GM23248 (cell line): Measurements from ENCODE around the gene C1QTNF1. TPM values are rescaled to one million over a fixed set of nuclear protein-coding genes. Genes with fewer than 3 reads are reported as not detected.
"Not testable (repeated sequence)": the region's sequence is repeated elsewhere in the genome, so short reads cannot be mapped to it uniquely, and the experiment has no call there.

ENCODE experiments used
- DNase-seq: peaks from one replicate; pipeline ENCODE4 v3.0.0-alpha.2; 2015
- H2AFZ ChIP-seq: fragments of 200-600 bp; sonication (generic); 2 replicates; pipeline ENCODE4 v1.6.1; 2016; ENCODE audit warnings: antibody characterized with exemption
- H3F3A ChIP-seq: fragments of 200-600 bp; sonication (generic); 2 replicates; pipeline ENCODE4 v1.6.1; 2016; ENCODE audit warnings: mild to moderate bottlenecking, antibody characterized with exemption, mixed run types; ENCODE audit not compliant: insufficient read depth
- H3K27ac ChIP-seq: fragments of 200-600 bp; sonication (generic); 2 replicates; pipeline ENCODE4 v1.5.1; 2016; ENCODE audit warnings: mild to moderate bottlenecking
- H3K27me3 ChIP-seq: fragments of 200-600 bp; sonication (generic); replicated peaks from 2 replicates; pipeline ENCODE4 v1.6.1; 2016; ENCODE audit warnings: mild to moderate bottlenecking; ENCODE audit not compliant: insufficient read depth
- H3K36me3 ChIP-seq: fragments of 200-600 bp; sonication (generic); 2 replicates; pipeline ENCODE4 v1.6.1; 2016; ENCODE audit warnings: low read depth, mild to moderate bottlenecking
- H3K4me1 ChIP-seq: fragments of 200-600 bp; sonication (generic); 2 replicates; pipeline ENCODE4 v1.6.1; 2016; ENCODE audit warnings: mild to moderate bottlenecking; ENCODE audit not compliant: insufficient read depth
- H3K4me2 ChIP-seq: fragments of 200-600 bp; sonication (generic); one replicate; pipeline ENCODE4 v1.6.1; 2016; ENCODE audit warnings: mild to moderate bottlenecking; ENCODE audit not compliant: unreplicated experiment
- H3K4me3 ChIP-seq: fragments of 200-600 bp; sonication (generic); 2 replicates; pipeline ENCODE4 v1.5.1; 2016; ENCODE audit warnings: mild to moderate bottlenecking
- H3K79me2 ChIP-seq: fragments of 200-600 bp; sonication (generic); 2 replicates; pipeline ENCODE4 v1.6.1; 2016; ENCODE audit warnings: mild to moderate bottlenecking; ENCODE audit not compliant: insufficient read depth
- H3K9ac ChIP-seq: fragments of 200-600 bp; sonication (generic); 2 replicates; pipeline ENCODE4 v1.6.1; 2016; ENCODE audit warnings: mild to moderate bottlenecking
- H3K9me2 ChIP-seq: fragments of 200-600 bp; sonication (generic); 2 replicates; pipeline ENCODE4 v1.6.1; 2016; ENCODE audit warnings: mixed run types, mild to moderate bottlenecking, moderate library complexity; ENCODE audit not compliant: insufficient read depth
- H3K9me3 ChIP-seq: fragments of 200-600 bp; sonication (generic); one replicate; pipeline ENCODE4 v1.6.1; 2017; ENCODE audit warnings: low read depth
- H4K20me1 ChIP-seq: fragments of 200-600 bp; sonication (generic); 2 replicates; pipeline ENCODE4 v1.6.0; 2016; ENCODE audit not compliant: insufficient read depth
- EZH2 ChIP-seq: fragments of 200-600 bp; sonication (generic); IDR thresholded peaks from 2 replicates; pipeline ENCODE4 v1.6.1; 2018; ENCODE audit warnings: antibody characterized with exemption, mild to moderate bottlenecking; ENCODE audit not compliant: insufficient read depth, poor library complexity, severe bottlenecking
- EZH2phosphoT487 ChIP-seq: fragments of 200-600 bp; sonication (generic); IDR thresholded peaks from 2 replicates; pipeline ENCODE4 v1.6.1; 2018; ENCODE audit warnings: antibody characterized with exemption, moderate library complexity, mild to moderate bottlenecking, low read depth; ENCODE audit not compliant: insufficient read depth
- WGBS, 2 experiments: methylation state at CpG; one replicate each; pipeline ENCODE4 v1.1.6; 2015 to 2017; ENCODE audit warnings: low lambda C conversion rate in 2 of 2, low coverage in 1 of 2; ENCODE audit errors: missing lambda C conversion rate in 2 of 2; 5-methylcytosine and 5-hydroxymethylcytosine counted together
- in situ Hi-C: fragments of 300-500 bp; cut with MboI; formaldehyde crosslinking; loops from 2 replicates; pipeline ENCODE4 v1.15.0; 2020
- polyA plus RNA-seq: library from polyadenylated mRNA; unstranded; fragments of >200 nt; fragmentation: Nextera tagmentation; extraction: Ambion mirVana; gene quantifications from 2 replicates; pipeline ENCODE4 v1.2.1, GENCODE V29; 2016
- total RNA-seq: library from RNA; depleted of rRNA; stranded (reverse); fragments of >200 nt; shearing (Covaris generic); gene quantifications from 2 replicates; pipeline ENCODE4 v1.2.3, GENCODE V29; 2014

The C1QTNF1 gene
- total and polyA plus RNA-seq, 2 experiments from 2014 or later: 6.1 to 12.2 TPM

DNA sequence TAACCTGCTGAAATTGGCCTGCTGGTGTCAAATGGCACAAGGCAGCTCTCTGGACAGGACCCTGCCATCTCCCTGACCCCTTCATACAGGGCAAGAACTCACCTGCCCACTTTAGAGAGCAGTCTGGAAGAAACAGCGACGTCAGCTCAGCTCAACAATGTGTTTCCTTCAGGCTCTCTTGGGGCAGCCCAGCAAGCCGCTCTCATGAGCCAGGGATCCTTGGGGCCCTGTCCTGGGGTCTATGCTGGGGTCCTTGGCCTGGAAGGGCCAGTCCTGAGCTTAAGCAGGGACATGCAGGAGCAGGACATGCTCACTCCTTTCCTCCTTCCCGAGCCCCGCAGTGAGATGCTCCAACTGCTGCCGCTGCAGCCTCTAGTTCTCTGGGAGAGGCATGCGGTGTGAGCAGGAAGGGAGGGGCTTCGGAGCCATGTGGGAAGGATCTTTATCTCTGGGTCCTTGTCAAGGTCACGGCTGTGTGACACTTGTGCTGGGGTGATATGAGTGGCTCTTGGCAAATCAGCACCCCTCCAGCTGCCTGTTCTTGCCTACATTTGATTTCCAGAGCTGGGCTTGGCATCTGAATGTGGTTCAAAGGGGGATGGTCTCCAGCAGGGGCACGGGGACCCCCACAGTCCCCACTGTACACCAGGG, 3.4 kb downstream of the C1QTNF1 start:
- Histone ChIP-seq H3K4me3 (0 out of 2 replicates have a peak overlapping the region, but pooled peaks have one; percentile 34), H3K4me2 (peak overlapping the region; percentile 56), H3K27ac (no peak overlapping the region), H3K27me3 (no peaks in the 10 kb centered on the region), H3K79me2 (no peaks in the 10 kb centered on the region), H3K9ac (0 out of 2 replicates have a peak overlapping the region, but pooled peaks have one; percentile 1), H3K9me2 (no peaks in the 10 kb centered on the region), H3K36me3 (no peaks in the 10 kb centered on the region), H2AFZ (no peak overlapping the region), H3K4me1 (peaks cover 39% of the 10 kb centered on the region), H3K9me3 (no peaks in the 10 kb centered on the region), H4K20me1 (no peaks in the 10 kb centered on the region), H3F3A (0 out of 2 replicates have a peak, but pooled peaks cover 4% of the 10 kb centered on the region)
- WGBS, 2 experiments: 15 to 21% methylated on average over 10 of the region's 10 CpGs
- TF ChIP-seq EZH2phosphoT487: no peak
- TF ChIP-seq EZH2: no peak
- DNase-seq: peak; percentile 43
- in situ Hi-C loops: no loop called here

DNA sequence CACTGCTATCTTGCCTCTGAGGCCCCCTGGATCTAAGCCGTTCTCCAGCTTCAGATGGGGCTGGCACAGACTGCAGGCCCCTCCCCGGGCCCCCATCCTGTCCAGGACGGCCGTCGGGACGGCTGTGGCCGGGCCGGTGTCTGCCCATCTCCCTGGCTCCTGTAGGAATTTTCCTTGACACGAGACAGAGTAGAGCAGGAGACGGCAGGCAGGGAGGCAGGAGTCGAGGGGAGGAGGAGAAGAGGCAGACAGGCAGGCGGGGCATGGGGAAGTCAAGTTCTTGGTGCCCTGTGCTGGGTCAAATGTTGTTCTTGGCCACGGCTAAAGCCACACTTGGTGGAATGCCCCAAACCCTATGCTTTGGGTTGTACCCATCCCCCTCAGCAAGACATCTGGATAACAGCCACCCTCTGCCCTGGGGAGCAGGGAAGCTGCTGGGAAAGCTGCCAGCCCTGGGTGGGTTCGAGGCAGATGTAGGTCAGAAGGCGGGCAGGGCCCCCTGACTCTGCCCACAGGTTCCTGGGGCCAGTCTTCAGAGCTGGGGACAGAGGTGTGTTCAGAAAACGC, 4.0 kb downstream of the C1QTNF1 start:
- Histone ChIP-seq H3K4me2 (peak overlapping the region; percentile 56), H3K9me2 (no peaks in the 10 kb centered on the region), H3F3A (0 out of 2 replicates have a peak, but pooled peaks cover 4% of the 10 kb centered on the region), H3K9me3 (no peaks in the 10 kb centered on the region), H3K36me3 (no peaks in the 10 kb centered on the region), H3K4me3 (no peak overlapping the region), H3K27me3 (no peaks in the 10 kb centered on the region), H3K9ac (0 out of 2 replicates have a peak overlapping the region, but pooled peaks have one; percentile 1), H3K27ac (no peak overlapping the region), H4K20me1 (no peaks in the 10 kb centered on the region), H3K79me2 (no peaks in the 10 kb centered on the region), H2AFZ (no peak overlapping the region), H3K4me1 (peaks cover 39% of the 10 kb centered on the region)
- WGBS, 2 experiments: 25 to 27% methylated on average over 16 of the region's 16 CpGs
- TF ChIP-seq EZH2phosphoT487 (no peak), EZH2 (no peak)
- peak; percentile 37 for DNase-seq
- in situ Hi-C loops: no loop called here

DNA sequence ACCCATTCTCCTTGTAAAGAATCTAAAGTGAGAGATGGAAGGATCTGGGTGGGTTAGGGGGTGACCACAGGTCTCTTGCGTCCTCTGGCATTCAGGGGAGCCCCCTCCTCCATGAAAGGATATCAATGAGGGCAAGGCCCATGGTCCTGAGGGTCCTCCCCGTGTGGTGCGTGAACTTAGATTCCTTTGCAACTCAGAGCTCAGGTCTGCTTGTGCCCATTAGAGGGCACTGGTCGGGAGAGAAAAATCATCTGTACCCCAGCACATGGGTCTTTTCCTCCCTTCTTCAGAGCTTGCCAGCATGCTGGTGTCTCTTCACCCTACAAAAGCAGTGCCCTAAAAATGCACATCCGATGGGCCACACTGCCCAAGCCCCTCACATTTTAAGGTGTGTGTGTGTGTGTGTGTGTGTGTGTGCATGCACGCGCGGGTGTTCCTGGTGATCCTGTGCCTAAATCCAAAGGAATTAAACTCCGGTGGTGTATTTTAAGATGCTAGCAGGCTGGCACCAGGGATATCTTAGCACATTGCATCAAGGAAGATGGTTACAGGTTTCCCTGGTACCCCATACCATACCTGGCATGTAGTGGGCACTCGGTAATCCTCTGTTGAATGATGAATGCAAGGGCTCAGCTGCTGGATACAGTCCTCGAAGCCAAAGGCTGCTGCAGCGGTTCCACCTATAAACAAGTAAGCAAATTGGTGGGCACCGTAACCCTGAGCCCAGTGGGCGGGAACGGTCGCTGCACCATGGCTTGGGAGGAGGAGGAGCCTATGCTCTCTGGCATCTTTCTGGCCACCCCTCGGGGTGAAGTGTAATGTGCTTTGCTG, 4.7 kb downstream of the C1QTNF1 start:
- Histone ChIP-seq H3F3A (0 out of 2 replicates have a peak, but pooled peaks cover 4% of the 10 kb centered on the region), H3K4me1 (peaks cover 39% of the 10 kb centered on the region), H3K9me2 (no peaks in the 10 kb centered on the region), H3K9me3 (no peaks in the 10 kb centered on the region), H3K4me2 (no peak overlapping the region), H3K27ac (no peak overlapping the region), H3K36me3 (no peaks in the 10 kb centered on the region), H3K9ac (no peak overlapping the region), H3K27me3 (no peaks in the 10 kb centered on the region), H2AFZ (no peak overlapping the region), H4K20me1 (no peaks in the 10 kb centered on the region), H3K4me3 (no peak overlapping the region), H3K79me2 (no peaks in the 10 kb centered on the region)
- TF ChIP-seq EZH2 (no peak), EZH2phosphoT487 (no peak)
- WGBS, 2 experiments: 85 to 86% methylated on average over 17 of the region's 17 CpGs
- DNase-seq: peak; percentile 33
- in situ Hi-C loops: no loop called here

DNA sequence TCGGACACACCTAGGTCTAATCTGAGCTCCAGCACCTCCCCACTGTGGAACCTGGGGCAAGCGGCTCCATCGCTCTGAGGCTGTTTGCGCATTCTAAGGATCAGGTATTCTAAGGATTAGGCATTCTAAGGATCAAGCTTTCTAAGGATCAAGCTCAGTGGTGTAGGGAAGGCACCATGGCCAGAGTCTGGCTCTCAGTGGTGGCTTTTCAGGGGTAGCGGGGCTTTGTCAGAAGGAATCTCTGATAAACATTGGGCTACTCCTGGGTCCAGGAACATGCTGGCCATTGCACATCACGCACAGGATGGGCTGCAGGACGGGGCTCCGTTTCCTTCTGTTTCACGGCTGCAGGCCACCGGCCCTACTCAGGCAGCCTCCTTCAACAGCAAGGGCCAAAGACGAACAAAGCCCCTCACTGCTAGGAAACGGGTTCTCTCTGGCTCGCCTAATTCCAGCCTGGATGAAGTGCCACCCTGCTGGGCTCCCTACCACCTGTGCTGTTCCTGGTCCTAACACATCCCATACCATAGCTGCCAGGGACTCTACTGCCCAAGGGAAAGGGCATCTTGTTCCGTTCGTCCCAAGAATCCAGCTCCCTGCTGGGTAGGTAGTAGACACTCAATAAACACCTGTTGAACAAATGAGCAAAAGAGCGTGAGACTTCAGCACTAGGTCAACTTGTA, 5.5 kb downstream of the C1QTNF1 start:
- in situ Hi-C loops: no loop called here
- H3K4me1 ChIP-seq: peaks cover 39% of the 10 kb centered on the region

DNA sequence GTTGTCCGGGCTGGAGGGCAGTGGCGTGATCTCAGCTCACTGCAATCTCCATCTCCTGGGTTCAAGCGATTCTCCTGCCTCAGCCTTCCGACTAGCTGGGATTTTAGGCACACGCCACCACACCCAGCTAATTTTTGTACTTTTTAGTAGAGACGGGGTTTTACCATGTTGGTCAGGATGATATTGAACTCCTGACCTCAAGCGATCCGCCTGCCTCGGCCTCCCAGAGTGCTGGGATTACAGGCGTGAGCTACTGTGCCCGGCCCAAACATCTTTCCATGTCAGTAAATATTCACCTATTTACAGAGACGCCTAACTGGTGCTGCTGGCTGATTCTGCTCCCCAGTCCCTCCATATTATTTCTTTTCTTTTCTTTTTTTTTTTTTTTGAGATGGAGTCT, 6.7 kb downstream of the C1QTNF1 start:
- H4K20me1 ChIP-seq, H3K9ac ChIP-seq, in situ Hi-C loops, H2AFZ ChIP-seq, H3K4me2 ChIP-seq, H3K9me2 ChIP-seq, H3K27me3 ChIP-seq, H3K27ac ChIP-seq, H3K36me3 ChIP-seq, H3K4me3 ChIP-seq, DNase-seq, H3K79me2 ChIP-seq, H3F3A ChIP-seq, H3K9me3 ChIP-seq: not testable (repeated sequence)
- peaks cover 31% of the 10 kb centered on the region for H3K4me1 ChIP-seq
- 84 to 85% methylated on average over 12 of the region's 12 CpGs for WGBS, 2 experiments

More for the DNA sequence above, 5.5 kb downstream of the C1QTNF1 start:
- Histone ChIP-seq H3K4me3 (no peak overlapping the region), H3K27me3 (no peaks in the 10 kb centered on the region), H3F3A (0 out of 2 replicates have a peak, but pooled peaks cover 4% of the 10 kb centered on the region), H3K9ac (no peak overlapping the region), H4K20me1 (no peaks in the 10 kb centered on the region), H3K79me2 (no peaks in the 10 kb centered on the region), H3K4me2 (no peak overlapping the region), H3K9me3 (no peaks in the 10 kb centered on the region), H3K27ac (no peak overlapping the region), H2AFZ (no peak overlapping the region), H3K9me2 (no peaks in the 10 kb centered on the region), H3K36me3 (no peaks in the 10 kb centered on the region)
- no peak for DNase-seq
- TF ChIP-seq EZH2phosphoT487: no peak
- no peak for TF ChIP-seq EZH2
- WGBS, 2 experiments: 89 to 93% methylated on average over 16 of the region's 16 CpGs
